ENCODE results near the gene SLC4A4. TPM values are rescaled to one million over a fixed set of nuclear protein-coding genes. Genes with fewer than 3 reads are reported as not detected.

The SLC4A4 gene
- total RNA-seq, 2 donors from 2014 or later, result 21.7 to 27.3 TPM

- no peak for DNase-seq (ENCODE audit: low spot score)
- Histone ChIP-seq H3K9me3 (no peaks in the 10 kb centered on the region), H3K4me1 (peaks cover 0 to 7% of the 10 kb centered on the region in 2 donors), H3K36me3 (no peaks in the 10 kb centered on the region), H3K4me3 (no peak overlapping the region), H3K27ac (no peak overlapping the region), H3K27me3 (no peaks in the 10 kb centered on the region)
- TF ChIP-seq, protein P1, sequence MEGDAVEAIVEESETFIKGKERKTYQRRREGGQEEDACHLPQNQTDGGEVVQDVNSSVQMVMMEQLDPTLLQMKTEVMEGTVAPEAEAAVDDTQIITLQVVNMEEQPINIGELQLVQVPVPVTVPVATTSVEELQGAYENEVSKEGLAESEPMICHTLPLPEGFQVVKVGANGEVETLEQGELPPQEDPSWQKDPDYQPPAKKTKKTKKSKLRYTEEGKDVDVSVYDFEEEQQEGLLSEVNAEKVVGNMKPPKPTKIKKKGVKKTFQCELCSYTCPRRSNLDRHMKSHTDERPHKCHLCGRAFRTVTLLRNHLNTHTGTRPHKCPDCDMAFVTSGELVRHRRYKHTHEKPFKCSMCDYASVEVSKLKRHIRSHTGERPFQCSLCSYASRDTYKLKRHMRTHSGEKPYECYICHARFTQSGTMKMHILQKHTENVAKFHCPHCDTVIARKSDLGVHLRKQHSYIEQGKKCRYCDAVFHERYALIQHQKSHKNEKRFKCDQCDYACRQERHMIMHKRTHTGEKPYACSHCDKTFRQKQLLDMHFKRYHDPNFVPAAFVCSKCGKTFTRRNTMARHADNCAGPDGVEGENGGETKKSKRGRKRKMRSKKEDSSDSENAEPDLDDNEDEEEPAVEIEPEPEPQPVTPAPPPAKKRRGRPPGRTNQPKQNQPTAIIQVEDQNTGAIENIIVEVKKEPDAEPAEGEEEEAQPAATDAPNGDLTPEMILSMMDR (IDR thresholded peaks at IDR 0.05), result no peak
Measured at GRCh38 chr4:71568131-71568530, 229.3 kb downstream of the SLC4A4 start.

DNA sequence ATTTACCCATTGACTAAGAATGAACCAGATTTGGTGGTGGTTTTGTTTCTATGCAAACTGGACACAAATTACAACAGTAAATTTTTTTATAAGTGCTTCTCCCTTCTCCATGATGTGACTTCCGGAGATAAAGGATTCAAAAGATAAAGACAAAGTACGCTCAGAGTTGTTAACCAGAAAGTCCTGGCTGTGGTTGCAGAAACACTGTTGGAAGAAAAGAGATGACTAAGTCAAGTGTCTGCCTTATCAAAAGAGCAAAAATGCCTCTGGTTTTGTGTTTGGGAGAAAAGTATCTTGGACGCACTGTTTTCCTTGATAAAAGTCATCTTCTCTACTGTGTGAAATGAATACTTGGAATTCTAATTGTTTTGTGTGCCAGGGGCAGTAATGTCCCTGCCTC lies 231.7 kb downstream of the SLC4A4 start:
- TF ChIP-seq, protein P1 (IDR thresholded peaks at IDR 0.05), result no peak

DNA sequence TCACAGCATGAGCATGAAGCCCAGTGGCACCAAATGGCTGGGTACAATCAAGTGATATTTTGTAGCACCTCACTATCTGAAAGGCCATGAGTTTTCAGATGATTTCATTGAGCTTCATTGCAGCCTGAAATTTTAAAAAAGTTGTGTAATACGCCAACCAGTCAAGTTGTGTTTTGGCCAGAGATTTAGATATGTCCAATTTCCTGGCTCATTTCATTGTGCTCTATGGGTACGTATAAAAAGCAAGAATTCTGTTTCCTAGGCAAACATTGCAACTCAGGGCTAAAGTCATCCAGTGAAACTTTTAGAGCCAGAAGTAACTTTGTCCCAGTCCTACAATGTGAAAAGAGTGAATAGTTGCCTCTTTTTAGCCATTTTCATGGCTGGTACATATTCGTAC lies 232.5 kb downstream of the SLC4A4 start:
- TF ChIP-seq, protein P1 (IDR thresholded peaks at IDR 0.05), result no peak

More for the DNA sequence above, 231.7 kb downstream of the SLC4A4 start:
- H3K4me3 ChIP-seq, result no peak overlapping the region
- H3K4me1 ChIP-seq, result peaks cover 0 to 7% of the 10 kb centered on the region in 2 donors
- H3K27me3 ChIP-seq, result no peaks in the 10 kb centered on the region
- no peak for DNase-seq (ENCODE audit: low spot score)
- no peaks in the 10 kb centered on the region for H3K9me3 ChIP-seq
- H3K36me3 ChIP-seq, result no peaks in the 10 kb centered on the region
- no peak overlapping the region for H3K27ac ChIP-seq

GRCh38 chr4:71583971-71584370 lies 245.2 kb downstream of the SLC4A4 start:
- no peak for DNase-seq (ENCODE audit: low spot score)
- no peaks in the 10 kb centered on the region for H3K9me3 ChIP-seq
- TF ChIP-seq, protein P1 (IDR thresholded peaks at IDR 0.05), result no peak

More for the DNA sequence above, 232.5 kb downstream of the SLC4A4 start:
- Histone ChIP-seq H3K4me1 (peaks cover 0 to 7% of the 10 kb centered on the region in 2 donors), H3K4me3 (no peak overlapping the region), H3K27me3 (no peaks in the 10 kb centered on the region), H3K27ac (no peak overlapping the region), H3K9me3 (no peaks in the 10 kb centered on the region), H3K36me3 (no peaks in the 10 kb centered on the region)
- no peak for DNase-seq (ENCODE audit: low spot score)

DNA sequence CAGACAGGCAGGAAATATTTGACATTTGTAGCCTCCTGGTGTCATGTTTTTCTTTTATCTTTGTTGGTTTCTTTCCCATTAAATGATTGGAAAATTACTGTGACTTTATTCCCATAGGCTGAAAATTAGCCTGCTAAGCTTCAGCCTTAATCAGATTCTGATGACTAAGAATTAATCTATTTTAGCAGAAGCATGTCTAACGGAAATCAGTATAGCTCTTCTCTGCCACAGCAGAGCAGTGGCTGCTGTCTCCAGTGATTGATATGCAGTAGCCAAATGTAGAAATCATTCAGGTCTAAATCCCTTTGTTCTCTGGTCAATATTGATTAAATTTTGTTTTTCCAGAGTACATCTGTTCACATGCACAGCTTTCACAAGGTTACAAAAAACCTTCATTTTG lies 245.8 kb downstream of the SLC4A4 start:
- Histone ChIP-seq H3K4me1 (no peaks in the 10 kb centered on the region), H3K27ac (no peak overlapping the region), H3K9me3 (no peaks in the 10 kb centered on the region), H3K27me3 (no peaks in the 10 kb centered on the region), H3K4me3 (no peak overlapping the region), H3K36me3 (no peaks in the 10 kb centered on the region)
- TF ChIP-seq, protein P1 (IDR thresholded peaks at IDR 0.05), result no peak
- DNase-seq (ENCODE audit: low spot score), result no peak

More at GRCh38 chr4:71583971-71584370, 245.2 kb downstream of the SLC4A4 start:
- Histone ChIP-seq H3K36me3 (no peaks in the 10 kb centered on the region), H3K4me1 (no peaks in the 10 kb centered on the region), H3K4me3 (no peak overlapping the region), H3K27me3 (no peaks in the 10 kb centered on the region), H3K27ac (no peak overlapping the region)

- no peaks in the 10 kb centered on the region for H3K9me3 ChIP-seq
- H3K4me1 ChIP-seq, result no peaks in the 10 kb centered on the region
- no peaks in the 10 kb centered on the region for H3K27me3 ChIP-seq
- TF ChIP-seq, protein P1 (IDR thresholded peaks at IDR 0.05), result no peak
- no peak for DNase-seq (ENCODE audit: low spot score)
- no peaks in the 10 kb centered on the region for H3K36me3 ChIP-seq
- no peak overlapping the region for H3K27ac ChIP-seq
- no peak overlapping the region for H3K4me3 ChIP-seq
Measured at GRCh38 chr4:71586087-71586763, 247.4 kb downstream of the SLC4A4 start.
